GM19468 (cell line): Measurements from ENCODE around the gene CASP2.

Experiments
- ATAC-seq: cut with Tn5 transposase; IDR thresholded peaks from one replicate; pipeline ENCODE4 v1.9.1; 2021; ENCODE audit warnings: mild to moderate bottlenecking, moderate library complexity, moderate number of reproducible peaks; ENCODE audit not compliant: unreplicated experiment; ENCODE audit errors: extremely low read depth

The CASP2 gene

GRCh38 chr7:143287935-143288826, at the start of gene CASP2:
Gene CASP2 (plus strand): TSS chr7:143288351. CDS start chr7:143288456, 105 bp downstream.
- peak; percentile 89 for ATAC-seq

- no peak for ATAC-seq
Measured at GRCh38 chr7:143239813-143240212, 48.3 kb upstream of the CASP2 start.

- ATAC-seq: peak; percentile 93
Measured at GRCh38 chr7:143240291-143241168, 47.6 kb upstream of the CASP2 start.

GRCh38 chr7:143242306-143242705, 45.8 kb upstream of the CASP2 start:
- no peak for ATAC-seq

GRCh38 chr7:143243111-143243510, 45.0 kb upstream of the CASP2 start:
- no peak for ATAC-seq

GRCh38 chr7:143243614-143244013, 44.5 kb upstream of the CASP2 start:
- ATAC-seq: no peak

- no peak for ATAC-seq
Measured at GRCh38 chr7:143244321-143244720, 43.8 kb upstream of the CASP2 start.

GRCh38 chr7:143245123-143245522, 43.0 kb upstream of the CASP2 start:
- ATAC-seq: no peak

GRCh38 chr7:143247372-143247771, 40.8 kb upstream of the CASP2 start:
- no peak for ATAC-seq

GRCh38 chr7:143248761-143249354, 39.3 kb upstream of the CASP2 start:
- no peak for ATAC-seq

GRCh38 chr7:143250199-143250598, 38.0 kb upstream of the CASP2 start:
- no peak for ATAC-seq

GRCh38 chr7:143250822-143251221, 37.3 kb upstream of the CASP2 start:
- ATAC-seq: no peak

GRCh38 chr7:143252006-143252405, 36.1 kb upstream of the CASP2 start:
- ATAC-seq: no peak

- ATAC-seq: no peak
Measured at GRCh38 chr7:143255564-143255963, 32.6 kb upstream of the CASP2 start.

GRCh38 chr7:143256325-143256724, 31.8 kb upstream of the CASP2 start:
- ATAC-seq: no peak

- ATAC-seq: peak; percentile 78
Measured at GRCh38 chr7:143256932-143257331, 31.2 kb upstream of the CASP2 start.

- no peak for ATAC-seq
Measured at GRCh38 chr7:143257501-143257900, 30.6 kb upstream of the CASP2 start.

GRCh38 chr7:143258831-143259230, 29.3 kb upstream of the CASP2 start:
- ATAC-seq: no peak

GRCh38 chr7:143259765-143260164, 28.4 kb upstream of the CASP2 start:
- ATAC-seq: no peak

- ATAC-seq: no peak
Measured at GRCh38 chr7:143261901-143262300, 26.2 kb upstream of the CASP2 start.
